IMR-90 (cell line): Measurements from ENCODE around the gene FGR. TPM values are rescaled to one million over a fixed set of nuclear protein-coding genes. Genes with fewer than 3 reads are reported as not detected.

Source experiments
- ATAC-seq: fragments of 200-7000 bp; cut with Tn5 transposase; 2 replicates; pipeline ENCODE4 v1.9.1; 2020; ENCODE audit warnings: low read depth, mild to moderate bottlenecking, moderate library complexity
- BruUV-seq: library from RNA; stranded (reverse); fragments of 400-500 nt; replicated peaks from 2 replicates; lab custom pipeline; 2021; lab: Mats Ljungman, UMichigan
- CTCF ChIA-PET: fragments of 300-600 bp; formaldehyde crosslinking; extraction: SDS; loops from one replicate; lab custom pipeline; 2021; ENCODE audit warnings: antibody characterized with exemption; lab: Yijun Ruan, JAX
- POLR2A ChIA-PET: fragments of 300-600 bp; sonication (Branson Sonifier 250); formaldehyde crosslinking; loops from one replicate; lab custom pipeline; 2022; ENCODE audit warnings: antibody characterized with exemption; ENCODE audit not compliant: unreplicated experiment; lab: Charles Lee
- DNase-seq: peaks from one replicate; pipeline ENCODE4 v3.0.0; 2013
- H2AFZ ChIP-seq: replicated peaks from 2 replicates; pipeline ENCODE3; 2013; ENCODE audit warnings: low read length, mild to moderate bottlenecking; ENCODE audit not compliant: poor library complexity
- H2AK5ac ChIP-seq: 2 replicates; pipeline ENCODE4 v1.6.1; 2013; ENCODE audit warnings: low read depth, low read length, inconsistent platforms
- H2AK9ac ChIP-seq: replicated peaks from 2 replicates; pipeline ENCODE3; 2013; ENCODE audit warnings: mild to moderate bottlenecking, low read depth, low read length, moderate library complexity; ENCODE audit not compliant: poor library complexity
- H2BK120ac ChIP-seq: 2 replicates; pipeline ENCODE4 v1.6.1; 2013; ENCODE audit warnings: low read depth, low read length, inconsistent platforms
- H2BK15ac ChIP-seq: 3 replicates; pipeline ENCODE4 v1.6.1; 2013; ENCODE audit warnings: low read depth, low read length, inconsistent platforms
- H2BK20ac ChIP-seq: 2 replicates; pipeline ENCODE4 v1.6.1; 2013; ENCODE audit warnings: low read depth, mild to moderate bottlenecking, inconsistent platforms, low read length, moderate library complexity
- H2BK5ac ChIP-seq: 2 replicates; pipeline ENCODE4 v1.6.1; 2013; ENCODE audit warnings: mild to moderate bottlenecking, low read depth, low read length, inconsistent platforms; ENCODE audit not compliant: poor library complexity, severe bottlenecking
- H3K14ac ChIP-seq: replicated peaks from 2 replicates; pipeline ENCODE4 v1.6.1; 2013; ENCODE audit warnings: low read depth, low read length, inconsistent platforms
- H3K18ac ChIP-seq: 2 replicates; pipeline ENCODE4 v1.6.1; 2013; ENCODE audit warnings: low read depth, low read length, control low read depth
- H3K23ac ChIP-seq: 2 replicates; pipeline ENCODE4 v1.6.1; 2013; ENCODE audit warnings: low read depth, low read length, inconsistent platforms
- H3K27ac ChIP-seq: 2 replicates; pipeline ENCODE4 v1.5.1; 2013; ENCODE audit warnings: mild to moderate bottlenecking, control low read depth, low read length; ENCODE audit not compliant: insufficient read depth
- H3K27me3 ChIP-seq: 2 replicates; pipeline ENCODE4 v1.6.1; 2013; ENCODE audit warnings: low read length; ENCODE audit not compliant: control insufficient read depth, insufficient read depth
- H3K36me3 ChIP-seq: 2 replicates; pipeline ENCODE4 v1.6.1; 2013; ENCODE audit warnings: low read length, mixed read lengths; ENCODE audit not compliant: control insufficient read depth, insufficient read depth
- H3K4ac ChIP-seq: 2 replicates; pipeline ENCODE4 v1.6.1; 2013; ENCODE audit warnings: low read depth, low read length, inconsistent platforms
- H3K4me1 ChIP-seq: 2 replicates; pipeline ENCODE4 v1.6.1; 2013; ENCODE audit warnings: low read length, mixed read lengths; ENCODE audit not compliant: control insufficient read depth, insufficient read depth
- H3K4me2 ChIP-seq: 2 replicates; pipeline ENCODE4 v1.6.1; 2013; ENCODE audit warnings: low read depth, mild to moderate bottlenecking, control low read depth, low read length, moderate library complexity
- H3K4me3 ChIP-seq: 2 replicates; pipeline ENCODE4 v1.5.1; 2013; ENCODE audit warnings: low read depth, mild to moderate bottlenecking, control low read depth, low read length, moderate library complexity; ENCODE audit not compliant: insufficient read depth
- H3K56ac ChIP-seq: 2 replicates; pipeline ENCODE4 v1.6.1; 2013; ENCODE audit warnings: low read length, inconsistent platforms; ENCODE audit not compliant: insufficient read depth; ENCODE audit errors: extremely low read depth
- H3K79me1 ChIP-seq, 2 experiments: 2 replicates each; pipeline ENCODE4 v1.6.1; 2013; ENCODE audit warnings: low read length in 2 of 2, inconsistent platforms in 1 of 2, low read depth in 1 of 2
- H3K9ac ChIP-seq: 2 replicates; pipeline ENCODE4 v1.6.1; 2013; ENCODE audit warnings: low read depth, low read length, control low read depth
- H3K9me1 ChIP-seq: 2 replicates; pipeline ENCODE4 v1.6.1; 2013; ENCODE audit warnings: low read length, inconsistent platforms; ENCODE audit not compliant: insufficient read depth
- H3K9me3 ChIP-seq: 2 replicates; pipeline ENCODE4 v1.6.1; 2013; ENCODE audit warnings: low read length; ENCODE audit not compliant: control insufficient read depth, insufficient read depth
- H4K20me1 ChIP-seq: 2 replicates; pipeline ENCODE4 v1.6.1; 2013; ENCODE audit warnings: low read length, inconsistent platforms; ENCODE audit not compliant: insufficient read depth
- H4K5ac ChIP-seq: 2 replicates; pipeline ENCODE4 v1.6.1; 2013; ENCODE audit warnings: mild to moderate bottlenecking, low read depth, low read length, control low read depth
- H4K8ac ChIP-seq, 2 experiments: 2 replicates each; pipeline ENCODE4 v1.6.1; 2013; ENCODE audit warnings: low read depth in 2 of 2, low read length in 2 of 2, control low read depth in 1 of 2, inconsistent platforms in 1 of 2
- H4K91ac ChIP-seq: 2 replicates; pipeline ENCODE4 v1.6.1; 2013; ENCODE audit warnings: low read depth, low read length, inconsistent platforms; ENCODE audit not compliant: insufficient read depth
- ELK1 ChIP-seq: fragments of 150-350 bp; IDR thresholded peaks from 2 replicates; pipeline ENCODE4 v1.6.1; 2016; ENCODE audit warnings: low read depth, mild to moderate bottlenecking, low read length, moderate library complexity, borderline replicate concordance
- FOS ChIP-seq: fragments of 150-350 bp; IDR thresholded peaks from 2 replicates; pipeline ENCODE4 v1.6.1; 2016; ENCODE audit warnings: low read depth, low read length
- NFE2L2 ChIP-seq: fragments of 150-350 bp; IDR thresholded peaks from 2 replicates; pipeline ENCODE4 v1.6.1; 2016; ENCODE audit warnings: low read depth, mild to moderate bottlenecking, low read length
- WGBS, 2 experiments: methylation state at CpG; one replicate each; pipeline versions ENCODE4 v1.1.5 to v1.1.7; 2013; ENCODE audit warnings: missing lambda C conversion rate in 2 of 2; ENCODE audit not compliant: insufficient read length in 1 of 2; ENCODE audit errors: extremely low coverage in 2 of 2; 5-methylcytosine and 5-hydroxymethylcytosine counted together
- dilution Hi-C: fragments of 300-500 bp; cut with HindIII; formaldehyde crosslinking; loops from one replicate; pipeline ENCODE4 v1.14.3; 2018; ENCODE audit warnings: low sequenced_read_pairs; ENCODE audit not compliant: unreplicated experiment
- in situ Hi-C: fragments of 300-500 bp; cut with MboI; formaldehyde crosslinking; loops from 3 replicates; pipeline ENCODE4 v1.14.3; 2019; ENCODE audit warnings: low sequenced_read_pairs, inconsistent platforms, mixed read lengths
- intact Hi-C: fragments of 100-400 bp; cut with micrococcal nuclease; formaldehyde crosslinking; loops from 2 replicates; pipeline ENCODE4 v1.10.0; 2022
- polyA plus RNA-seq, 3 experiments: library from polyadenylated mRNA; depleted of rRNA; stranded (reverse); fragments of >200 nt; gene quantifications; 2 replicates each; pipeline ENCODE4 v1.2.3, GENCODE V29; 2012; ENCODE audit warnings: low replicate concordance in 1 of 3
- total RNA-seq: library from RNA; depleted of rRNA; stranded (reverse); fragments of >200 nt; gene quantifications from 2 replicates; pipeline ENCODE4 v1.2.3, GENCODE V29; 2012

Gene FGR
- total and polyA plus RNA-seq, 2 of the 4 experiments (the other 2 are of a cell fraction), result not detected

- Histone ChIP-seq H3K56ac (no peak overlapping the region), H3K27ac (no peak overlapping the region), H3K14ac (0 out of 2 replicates have a peak overlapping the region, but pooled peaks have one; percentile 20), H3K79me1 (peaks cover 54 to 90% of the 10 kb centered on the region in 2 experiments), H3K36me3 (no peaks in the 10 kb centered on the region; the same call in 1 of the 2 replicates), H4K91ac (no peak overlapping the region), H3K4me3 (no peak overlapping the region), H3K9me1 (peaks cover 24% of the 10 kb centered on the region), H3K18ac (no peak overlapping the region), H3K4me2 (no peak overlapping the region), H2BK20ac (0 out of 2 replicates have a peak overlapping the region, but pooled peaks have one; percentile 15), H2BK15ac (no peak overlapping the region), H3K4ac (peak overlapping the region; percentile 2; the same call in 1 of the 2 replicates), H2AFZ (peak overlapping the region; percentile 24), H4K20me1 (peaks cover 72% of the 10 kb centered on the region), H3K9ac (no peak overlapping the region), H2AK9ac (peak overlapping the region; percentile 65), H2BK120ac (no peak overlapping the region), H3K4me1 (peaks cover 62% of the 10 kb centered on the region), H2BK5ac (no peak overlapping the region), H4K8ac (no peak overlapping the region), H3K9me3 (no peaks in the 10 kb centered on the region), H4K5ac (no peak overlapping the region), H3K23ac (peak overlapping the region; percentile 60), H3K27me3 (no peaks in the 10 kb centered on the region), H2AK5ac (peak overlapping the region; percentile 60; the same call in 1 of the 2 replicates)
- DNase-seq (no peak), ATAC-seq (no peak)
- POLR2A ChIA-PET, result no interaction called here
- dilution Hi-C loops, result no loop called here
- intact Hi-C loops, result no loop called here
- WGBS, 2 experiments, result 90% methylated on average over 2 of the region's 9 CpGs; no CpG with 5 or more reads in 1 of the 2 experiments
- TF ChIP-seq NFE2L2 (no peak), FOS (no peak), ELK1 (no peak)
- CTCF ChIA-PET, result interaction anchor here (0.6 kb wide), 1 partner anchor 122 kb away, joined by 3 read pairs; no protein-coding TSS in a partner anchor
- in situ Hi-C loops, result no loop called here
- BruUV-seq, result no TSS peak
Observed at GRCh38 chr1:27572019-27572678, 62.8 kb downstream of the FGR start.
